Glutamatergic neuron (in vitro differentiated cells): Measurements from ENCODE around the gene THY1. TPM values are rescaled to one million over a fixed set of nuclear protein-coding genes. Genes with fewer than 3 reads are reported as not detected.

Source experiments
- DNase-seq: peaks from one replicate; pipeline ENCODE4 v3.0.0; 2022
- H3K27ac Mint-ChIP-seq: one replicate; pipeline ENCODE4 v1.8.0; 2020; ENCODE audit warnings: mild to moderate bottlenecking, mixed read lengths, inconsistent platforms; ENCODE audit not compliant: unreplicated experiment
- H3K27me3 Mint-ChIP-seq: one replicate; pipeline ENCODE4 v1.8.0; 2020; ENCODE audit warnings: mild to moderate bottlenecking, moderate library complexity, mixed read lengths, inconsistent platforms; ENCODE audit not compliant: unreplicated experiment
- H3K36me3 Mint-ChIP-seq: one replicate; pipeline ENCODE4 v1.8.0; 2020; ENCODE audit warnings: mild to moderate bottlenecking, mixed read lengths, inconsistent platforms; ENCODE audit not compliant: unreplicated experiment
- H3K4me1 Mint-ChIP-seq: one replicate; pipeline ENCODE4 v1.8.0; 2020; ENCODE audit warnings: mild to moderate bottlenecking, low read depth, mixed read lengths, inconsistent platforms; ENCODE audit not compliant: unreplicated experiment
- H3K4me3 Mint-ChIP-seq: one replicate; pipeline ENCODE4 v1.8.0; 2020; ENCODE audit warnings: mild to moderate bottlenecking, mixed read lengths, inconsistent platforms; ENCODE audit not compliant: unreplicated experiment
- H3K9me3 Mint-ChIP-seq: one replicate; pipeline ENCODE4 v1.8.0; 2020; ENCODE audit warnings: mild to moderate bottlenecking, moderate library complexity, mixed read lengths, inconsistent platforms; ENCODE audit not compliant: unreplicated experiment
- total RNA-seq: library from RNA; stranded (reverse); fragmentation: NEBNext Ultra II Directional; extraction: Animal tissue kit (Norgen Biotek cat#: 25700); gene quantifications from one replicate; pipeline ENCODE4 v1.2.1, GENCODE V29; 2021; ENCODE audit not compliant: unreplicated experiment
- TF ChIP-seq, protein P1 (sequence below): fragments of 200-600 bp; sonication (generic); IDR thresholded peaks from one replicate; pipeline ENCODE4 v1.5.0; 2021; ENCODE audit not compliant: partially characterized antibody, unreplicated experiment

THY1 gene
- total RNA-seq, 1 donor from 2014 or later: 22.0 TPM

DNA sequence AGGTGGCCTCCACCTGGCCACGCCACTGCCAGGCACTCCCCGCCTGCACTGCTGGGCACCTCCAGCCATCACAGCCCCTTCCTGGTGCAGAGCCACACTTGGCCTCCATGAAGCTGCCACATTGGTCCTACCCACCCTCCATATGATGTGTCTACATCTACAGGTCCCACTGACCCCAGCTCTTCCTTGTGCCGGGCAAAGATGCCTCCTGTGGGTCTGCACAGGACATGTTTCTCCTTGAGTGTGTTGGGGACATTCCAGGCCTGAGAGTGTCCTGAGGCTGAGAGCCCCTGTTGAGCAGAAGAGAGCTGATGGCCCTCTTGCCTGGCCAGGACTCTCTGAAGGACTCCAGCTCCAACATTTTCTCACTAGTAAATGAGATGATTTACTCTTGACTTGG lies 7.5 kb downstream of the THY1 start:
- no peak overlapping the region for H3K27ac Mint-ChIP-seq
- TF ChIP-seq, protein P1, sequence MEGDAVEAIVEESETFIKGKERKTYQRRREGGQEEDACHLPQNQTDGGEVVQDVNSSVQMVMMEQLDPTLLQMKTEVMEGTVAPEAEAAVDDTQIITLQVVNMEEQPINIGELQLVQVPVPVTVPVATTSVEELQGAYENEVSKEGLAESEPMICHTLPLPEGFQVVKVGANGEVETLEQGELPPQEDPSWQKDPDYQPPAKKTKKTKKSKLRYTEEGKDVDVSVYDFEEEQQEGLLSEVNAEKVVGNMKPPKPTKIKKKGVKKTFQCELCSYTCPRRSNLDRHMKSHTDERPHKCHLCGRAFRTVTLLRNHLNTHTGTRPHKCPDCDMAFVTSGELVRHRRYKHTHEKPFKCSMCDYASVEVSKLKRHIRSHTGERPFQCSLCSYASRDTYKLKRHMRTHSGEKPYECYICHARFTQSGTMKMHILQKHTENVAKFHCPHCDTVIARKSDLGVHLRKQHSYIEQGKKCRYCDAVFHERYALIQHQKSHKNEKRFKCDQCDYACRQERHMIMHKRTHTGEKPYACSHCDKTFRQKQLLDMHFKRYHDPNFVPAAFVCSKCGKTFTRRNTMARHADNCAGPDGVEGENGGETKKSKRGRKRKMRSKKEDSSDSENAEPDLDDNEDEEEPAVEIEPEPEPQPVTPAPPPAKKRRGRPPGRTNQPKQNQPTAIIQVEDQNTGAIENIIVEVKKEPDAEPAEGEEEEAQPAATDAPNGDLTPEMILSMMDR: no peak
- H3K9me3 Mint-ChIP-seq: no peaks in the 10 kb centered on the region
- no peak for DNase-seq
- no peaks in the 10 kb centered on the region for H3K4me1 Mint-ChIP-seq
- H3K27me3 Mint-ChIP-seq: peaks cover 12% of the 10 kb centered on the region
- H3K4me3 Mint-ChIP-seq: no peak overlapping the region
- no peaks in the 10 kb centered on the region for H3K36me3 Mint-ChIP-seq

DNA sequence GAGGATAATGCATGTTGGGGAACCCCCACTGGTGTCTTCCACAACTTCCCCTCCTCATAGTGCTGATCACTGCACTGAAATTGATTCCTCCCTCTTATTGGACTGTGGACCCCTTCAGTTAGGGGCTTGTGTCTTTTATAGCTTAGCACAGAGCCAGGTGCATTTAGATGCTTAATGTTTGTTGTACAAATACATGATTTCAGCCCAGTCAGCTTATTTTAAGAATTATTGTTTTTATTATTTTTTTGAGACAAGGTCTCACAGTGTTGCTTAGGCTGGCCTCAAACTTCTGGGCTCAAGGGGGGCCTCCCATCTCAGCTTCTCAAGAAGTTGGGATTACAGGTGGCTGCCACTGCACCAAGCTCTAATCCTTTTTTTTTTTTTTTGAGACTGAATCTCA lies 8.2 kb downstream of the THY1 start:
- Mint-ChIP-seq H3K4me3 (no peak overlapping the region), H3K36me3 (no peaks in the 10 kb centered on the region), H3K4me1 (no peaks in the 10 kb centered on the region), H3K27me3 (peaks cover 9% of the 10 kb centered on the region), H3K27ac (no peak overlapping the region), H3K9me3 (no peaks in the 10 kb centered on the region)
- DNase-seq: no peak
- TF ChIP-seq, protein P1: no peak

DNA sequence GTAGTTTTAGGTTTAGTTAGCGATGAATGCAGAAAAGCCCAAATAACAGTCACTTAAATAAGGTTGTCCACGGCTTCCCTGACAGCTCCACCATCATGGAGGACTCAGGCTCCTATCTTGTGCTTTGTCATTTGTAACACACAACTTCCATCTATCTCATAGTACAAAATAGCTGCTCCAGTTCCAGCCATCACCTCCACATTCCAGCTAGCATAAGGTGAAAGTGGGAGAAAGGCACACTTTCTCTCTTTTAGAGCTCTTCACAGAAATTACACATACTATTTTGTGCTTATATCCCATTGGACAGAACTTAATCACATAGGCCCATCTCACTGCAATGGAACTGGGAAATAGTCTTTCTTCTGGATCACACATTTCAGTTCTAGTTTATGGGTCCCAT lies 8.7 kb downstream of the THY1 start:
- Mint-ChIP-seq H3K4me1 (no peaks in the 10 kb centered on the region), H3K9me3 (no peaks in the 10 kb centered on the region), H3K36me3 (no peaks in the 10 kb centered on the region), H3K27ac (no peak overlapping the region), H3K4me3 (no peak overlapping the region), H3K27me3 (peaks cover 7% of the 10 kb centered on the region)
- TF ChIP-seq, protein P1: no peak
- no peak for DNase-seq

DNA sequence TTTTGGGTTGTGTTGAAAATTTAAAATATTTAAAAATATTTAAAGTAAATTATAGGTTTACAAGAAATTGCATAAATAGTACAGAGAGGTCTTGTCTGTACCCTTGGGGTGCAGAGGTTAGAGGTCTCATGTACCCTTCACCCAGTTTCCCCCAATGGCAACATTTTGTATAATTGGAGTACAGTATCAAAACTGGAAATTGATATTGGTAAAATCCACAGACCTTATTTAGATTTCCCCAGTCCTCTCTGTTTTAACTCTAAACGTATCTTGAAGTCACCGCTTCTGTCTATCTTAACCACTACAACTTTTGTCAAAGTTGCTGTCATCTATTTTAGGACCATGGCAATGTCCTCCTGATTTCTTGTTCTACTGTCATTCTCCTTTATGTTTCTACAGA lies 10.9 kb downstream of the THY1 start:
- no peaks in the 10 kb centered on the region for H3K4me1 Mint-ChIP-seq
- TF ChIP-seq, protein P1: no peak
- H3K27ac Mint-ChIP-seq: no peak overlapping the region
- no peak overlapping the region for H3K4me3 Mint-ChIP-seq
- H3K36me3 Mint-ChIP-seq: no peaks in the 10 kb centered on the region
- DNase-seq: no peak
- H3K27me3 Mint-ChIP-seq: peaks cover 2% of the 10 kb centered on the region
- H3K9me3 Mint-ChIP-seq: no peaks in the 10 kb centered on the region

DNA sequence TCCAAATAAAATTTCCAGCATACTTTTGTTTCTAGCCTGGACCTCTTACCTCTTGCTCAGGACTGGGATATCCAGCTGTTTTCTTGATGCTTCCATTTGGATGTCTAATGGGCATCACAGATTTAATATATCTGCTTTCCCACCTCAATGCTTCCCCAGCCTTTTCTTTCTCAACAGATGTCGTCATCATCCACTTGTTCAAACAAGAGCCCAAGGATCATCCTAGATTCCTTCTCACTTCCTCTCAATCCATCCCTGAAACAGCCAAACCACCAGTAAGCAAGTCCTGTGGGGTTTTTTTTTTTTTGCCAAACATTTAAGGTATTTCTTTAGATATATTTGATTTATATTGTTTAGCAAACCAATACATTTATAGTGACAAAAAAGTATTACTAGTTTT lies 12.5 kb downstream of the THY1 start:
- Mint-ChIP-seq H3K27me3 (no peaks in the 10 kb centered on the region), H3K9me3 (no peaks in the 10 kb centered on the region), H3K27ac (no peak overlapping the region), H3K4me3 (no peak overlapping the region), H3K4me1 (no peaks in the 10 kb centered on the region), H3K36me3 (no peaks in the 10 kb centered on the region)
- TF ChIP-seq, protein P1: no peak
- DNase-seq: no peak
